Left lung (tissue), 10 donors: ENCODE measurements around the gene LEP. TPM values are rescaled to one million over a fixed set of nuclear protein-coding genes. Genes with fewer than 3 reads are reported as not detected.

Experiments used
- ATAC-seq: fragments of 200-7000 bp; cut with Tn5 transposase; one replicate; pipeline ENCODE4 v1.9.1; 2020; ENCODE audit warnings: moderate library complexity
- DNase-seq, 4 donors: peaks; one replicate each; pipeline ENCODE4 v3.0.0-alpha.2; 2013 to 2020
- H3K27ac ChIP-seq, 2 donors: fragments of 200-600 bp; sonication (generic) in 1 of 2; one replicate each; pipeline versions ENCODE4 v1.5.0 to v1.8.0; 2020 to 2021
- H3K27me3 ChIP-seq, 2 donors: fragments of 200-600 bp; sonication (generic) in 1 of 2; one replicate each; pipeline versions ENCODE4 v1.5.0 to v1.8.0; 2020 to 2021
- H3K36me3 ChIP-seq, 2 donors: fragments of 200-600 bp; sonication (generic) in 1 of 2; one replicate each; pipeline versions ENCODE4 v1.5.0 to v1.8.0; 2020 to 2021
- H3K4me1 ChIP-seq, 2 donors: fragments of 200-600 bp; one replicate each; pipeline ENCODE4 v1.8.0; 2021
- H3K4me3 ChIP-seq, 2 donors: fragments of 200-600 bp; sonication (generic) in 1 of 2; one replicate each; pipeline versions ENCODE4 v1.5.0 to v1.8.0; 2020 to 2021; ENCODE audit warnings: mild to moderate bottlenecking in 1 of 2
- H3K9me3 ChIP-seq, 2 donors: fragments of 200-600 bp; sonication (generic) in 1 of 2; one replicate each; pipeline versions ENCODE4 v1.5.0 to v1.8.0; 2020 to 2021
- intact Hi-C, 2 donors: fragments of 100-400 bp; cut with DNase I; formaldehyde crosslinking; loops; one replicate each; pipeline versions ENCODE4 v1.11.2 to v1.14.2; 2022
- polyA plus RNA-seq, 6 donors: library from polyadenylated mRNA; unstranded; fragments of 120-200 nt; gene quantifications; one replicate each; pipeline ENCODE4 v1.2.1, GENCODE V29; 2013; ENCODE audit not compliant: insufficient read length in 6 of 6
- total RNA-seq, 2 donors: library from RNA; stranded (reverse); fragmentation: NEBNext Ultra II Directional; extraction: Animal tissue kit (Norgen Biotek cat#: 25700); gene quantifications; one replicate each; pipeline ENCODE4 v1.2.1, GENCODE V29; 2021
- TF ChIP-seq, protein P1 (sequence below), 2 donors: fragments of 200-600 bp; sonication (generic) in 1 of 2; IDR thresholded peaks; one replicate each; pipeline versions ENCODE4 v1.5.0 to v1.8.0; 2021; ENCODE audit warnings: antibody characterized with exemption in 2 of 2
- donor health status: DM: no; HTN: yes; CAD: no.
- donor health status: DM: no; HTN: no; CAD: no.

Gene LEP
- total and polyA plus RNA-seq, 8 donors, result 0.04 to 0.16 (median 0.11) TPM

DNA sequence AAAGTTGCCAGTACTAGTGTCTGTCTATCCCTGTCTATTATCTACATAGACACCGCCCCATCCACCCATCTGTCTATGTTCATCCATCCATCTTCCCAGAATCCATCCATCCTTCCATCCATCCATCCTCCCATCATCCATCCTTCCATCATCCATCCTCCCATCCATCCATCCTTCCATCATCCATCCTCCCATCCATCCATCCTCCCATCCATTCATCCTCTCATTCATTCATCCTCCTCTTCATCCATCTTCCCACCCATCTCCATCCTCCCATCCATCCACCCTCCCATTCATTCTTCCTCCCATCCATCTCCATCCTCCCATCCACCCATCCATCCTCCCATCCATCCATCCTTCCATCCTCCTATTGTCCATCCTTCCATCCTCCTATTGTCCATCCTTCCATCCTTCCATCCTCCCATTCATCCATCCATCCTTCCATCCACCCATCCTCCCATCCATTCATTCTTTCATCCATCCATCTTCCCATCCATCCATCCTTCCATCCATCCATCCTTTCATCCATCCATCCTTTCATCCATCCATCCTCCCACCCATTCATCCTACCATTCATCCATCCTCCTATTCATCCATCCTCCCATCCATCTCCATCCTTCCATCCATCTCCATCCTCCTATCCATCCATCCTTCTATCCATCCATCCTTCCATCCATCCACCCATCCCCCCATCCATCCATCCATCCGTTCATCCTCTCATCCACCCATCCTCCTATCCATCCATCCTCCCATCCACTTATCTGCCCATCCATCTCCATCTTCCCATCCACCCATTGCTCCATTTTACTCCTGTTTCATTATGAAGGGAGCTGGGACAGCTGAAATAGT, 14.7 kb upstream of the LEP start:
- Histone ChIP-seq H3K4me1 (peaks cover 0 to 31% of the 10 kb centered on the region in 2 donors), H3K27me3 (peaks cover 0 to 23% of the 10 kb centered on the region in 2 donors), H3K4me3 (no peak overlapping the region), H3K9me3 (no peaks in the 10 kb centered on the region), H3K36me3 (no peaks in the 10 kb centered on the region), H3K27ac (no peak overlapping the region)
- DNase-seq (no peak), ATAC-seq (no peak)
- TF ChIP-seq, protein P1, sequence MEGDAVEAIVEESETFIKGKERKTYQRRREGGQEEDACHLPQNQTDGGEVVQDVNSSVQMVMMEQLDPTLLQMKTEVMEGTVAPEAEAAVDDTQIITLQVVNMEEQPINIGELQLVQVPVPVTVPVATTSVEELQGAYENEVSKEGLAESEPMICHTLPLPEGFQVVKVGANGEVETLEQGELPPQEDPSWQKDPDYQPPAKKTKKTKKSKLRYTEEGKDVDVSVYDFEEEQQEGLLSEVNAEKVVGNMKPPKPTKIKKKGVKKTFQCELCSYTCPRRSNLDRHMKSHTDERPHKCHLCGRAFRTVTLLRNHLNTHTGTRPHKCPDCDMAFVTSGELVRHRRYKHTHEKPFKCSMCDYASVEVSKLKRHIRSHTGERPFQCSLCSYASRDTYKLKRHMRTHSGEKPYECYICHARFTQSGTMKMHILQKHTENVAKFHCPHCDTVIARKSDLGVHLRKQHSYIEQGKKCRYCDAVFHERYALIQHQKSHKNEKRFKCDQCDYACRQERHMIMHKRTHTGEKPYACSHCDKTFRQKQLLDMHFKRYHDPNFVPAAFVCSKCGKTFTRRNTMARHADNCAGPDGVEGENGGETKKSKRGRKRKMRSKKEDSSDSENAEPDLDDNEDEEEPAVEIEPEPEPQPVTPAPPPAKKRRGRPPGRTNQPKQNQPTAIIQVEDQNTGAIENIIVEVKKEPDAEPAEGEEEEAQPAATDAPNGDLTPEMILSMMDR (IDR thresholded peaks at IDR 0.05), result no peak
- intact Hi-C loops, result no loop called here

DNA sequence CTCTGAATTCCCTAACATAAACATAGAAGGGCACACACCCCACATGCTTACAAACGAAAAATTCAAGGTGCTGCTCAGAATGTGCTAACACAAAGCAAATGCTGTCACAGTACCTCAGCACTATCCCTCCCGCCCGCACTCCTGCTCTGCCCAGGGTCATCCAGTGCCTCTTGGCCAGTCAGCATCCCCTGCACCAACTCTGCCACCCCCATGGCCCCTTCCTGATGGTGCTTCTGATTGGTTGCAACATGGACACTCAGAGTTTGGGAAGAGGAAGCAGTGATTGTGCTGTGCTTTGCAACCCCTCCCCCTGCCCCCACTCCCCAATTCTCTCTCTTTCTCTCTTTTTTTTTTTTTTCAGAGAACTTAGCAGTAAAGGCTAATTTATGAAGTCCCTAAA, 13.8 kb upstream of the LEP start:
- ATAC-seq (no peak), DNase-seq (no peak)
- Histone ChIP-seq H3K27me3 (peaks cover 0 to 23% of the 10 kb centered on the region in 2 donors), H3K9me3 (no peaks in the 10 kb centered on the region), H3K4me3 (no peak overlapping the region), H3K36me3 (no peaks in the 10 kb centered on the region), H3K4me1 (peaks cover 0 to 22% of the 10 kb centered on the region in 2 donors), H3K27ac (no peak overlapping the region)
- intact Hi-C loops, result no loop called here
- TF ChIP-seq, protein P1 (IDR thresholded peaks at IDR 0.05), result no peak

DNA sequence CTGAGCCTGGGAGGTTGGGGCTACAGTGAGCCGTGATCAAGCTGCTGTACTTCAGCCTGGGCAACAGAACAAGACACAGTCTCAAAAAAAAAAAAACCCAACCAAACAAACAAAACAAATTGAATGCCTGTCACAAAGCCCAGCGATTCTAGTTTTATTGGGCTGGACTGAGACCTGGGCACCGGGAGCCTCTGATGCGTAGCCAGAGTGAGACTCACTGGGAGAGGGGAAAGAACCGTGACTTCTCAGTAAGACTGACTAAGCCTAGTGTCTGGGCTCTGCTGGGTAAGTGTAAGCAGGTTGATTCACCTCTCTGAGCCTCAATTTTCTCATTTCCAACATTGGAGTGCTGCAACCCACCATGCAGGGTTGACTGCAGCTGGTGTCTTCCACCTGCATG, 10.1 kb upstream of the LEP start:
- Histone ChIP-seq H3K27me3 (peaks cover 0 to 23% of the 10 kb centered on the region in 2 donors), H3K9me3 (no peaks in the 10 kb centered on the region), H3K27ac (no peak overlapping the region), H3K4me3 (no peak overlapping the region), H3K36me3 (no peaks in the 10 kb centered on the region), H3K4me1 (peaks cover 0 to 22% of the 10 kb centered on the region in 2 donors)
- intact Hi-C loops, result no loop called here
- DNase-seq (no peak), ATAC-seq (no peak)
- TF ChIP-seq, protein P1 (IDR thresholded peaks at IDR 0.05), result no peak

DNA sequence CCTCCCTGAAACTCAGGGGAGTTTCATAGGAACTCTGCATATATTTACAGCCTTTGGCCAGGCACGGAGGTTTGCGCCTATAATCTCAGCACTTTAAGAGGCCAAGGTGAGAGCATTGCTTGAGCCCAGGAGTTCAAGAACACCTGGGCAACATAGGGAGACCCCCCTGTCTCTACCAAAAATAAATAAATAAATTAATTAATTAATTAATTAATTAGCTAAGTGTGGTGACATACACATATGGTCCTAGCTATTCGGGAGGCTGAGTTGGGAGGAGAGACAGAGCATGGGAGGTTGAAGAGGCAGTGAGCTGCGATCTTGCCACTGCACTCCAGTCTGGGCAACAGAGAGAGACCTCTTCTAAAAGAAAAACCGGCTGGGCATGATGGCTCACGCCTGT, 9.4 kb upstream of the LEP start:
- peaks cover 0 to 23% of the 10 kb centered on the region in 2 donors for H3K27me3 ChIP-seq
- peaks cover 0 to 25% of the 10 kb centered on the region in 2 donors for H3K4me1 ChIP-seq
- H3K4me3 ChIP-seq, result no peak overlapping the region
- intact Hi-C loops, result no loop called here
- no peaks in the 10 kb centered on the region for H3K9me3 ChIP-seq
- H3K36me3 ChIP-seq, result no peaks in the 10 kb centered on the region
- no peak overlapping the region for H3K27ac ChIP-seq
- DNase-seq (no peak), ATAC-seq (no peak)
- TF ChIP-seq, protein P1 (IDR thresholded peaks at IDR 0.05), result no peak

DNA sequence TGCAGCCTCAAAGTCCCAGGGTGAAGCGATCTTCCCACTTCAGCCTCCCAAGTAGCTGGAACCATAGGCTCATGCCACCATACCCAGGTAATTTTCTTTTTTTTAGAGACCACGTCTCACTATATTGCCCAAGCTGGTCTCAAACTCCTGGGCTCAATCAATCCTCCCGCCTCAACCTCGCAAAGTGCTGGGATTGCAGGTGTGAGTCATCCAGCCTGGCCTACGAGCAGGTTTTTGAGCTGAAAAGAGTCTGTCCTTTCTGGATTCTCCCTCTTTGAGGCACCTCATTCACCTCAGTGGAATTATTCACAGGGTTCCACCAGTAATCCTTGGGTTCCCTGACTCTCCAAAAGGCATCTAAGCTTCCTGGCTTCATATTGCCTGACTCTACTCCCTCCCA, 7.6 kb upstream of the LEP start:
- Histone ChIP-seq H3K4me1 (peaks cover 0 to 19% of the 10 kb centered on the region in 2 donors), H3K36me3 (no peaks in the 10 kb centered on the region), H3K9me3 (peaks cover 0 to 3% of the 10 kb centered on the region in 2 donors), H3K27me3 (peaks cover 0 to 8% of the 10 kb centered on the region in 2 donors), H3K27ac (no peak overlapping the region), H3K4me3 (no peak overlapping the region)
- DNase-seq (no peak), ATAC-seq (no peak)
- TF ChIP-seq, protein P1 (IDR thresholded peaks at IDR 0.05), result no peak
- intact Hi-C loops, result no loop called here
